Smooth muscle cell (in vitro differentiated cells): ENCODE measurements around the gene LYVE1. TPM values are rescaled to one million over a fixed set of nuclear protein-coding genes. Genes with fewer than 3 reads are reported as not detected.

ENCODE experiments used
- DNase-seq: peaks from one replicate; lab custom pipeline; 2025; ENCODE audit not compliant: unreplicated experiment; lab: John Stamatoyannopoulos, UW
- H2AFZ ChIP-seq: fragments of 200-600 bp; sonication (generic); 2 replicates; pipeline ENCODE4 v1.6.0; 2016; ENCODE audit warnings: antibody characterized with exemption, low read depth, mild to moderate bottlenecking
- H3F3A ChIP-seq: fragments of 200-600 bp; sonication (generic); 2 replicates; pipeline ENCODE4 v1.6.0; 2017; ENCODE audit warnings: antibody characterized with exemption, low read depth
- H3K27ac ChIP-seq: fragments of 200-600 bp; sonication (generic); 2 replicates; pipeline ENCODE4 v1.5.1; 2016; ENCODE audit warnings: low read depth, mild to moderate bottlenecking
- H3K27me3 ChIP-seq: fragments of 200-600 bp; sonication (generic); 2 replicates; pipeline ENCODE4 v1.6.1; 2016; ENCODE audit warnings: low read depth, mild to moderate bottlenecking
- H3K36me3 ChIP-seq: fragments of 200-600 bp; sonication (generic); 2 replicates; pipeline ENCODE4 v1.5.1; 2016; ENCODE audit warnings: low read depth
- H3K4me1 ChIP-seq: fragments of 200-600 bp; sonication (generic); 2 replicates; pipeline ENCODE4 v1.5.1; 2016; ENCODE audit warnings: low read depth
- H3K4me2 ChIP-seq: fragments of 200-600 bp; sonication (generic); 2 replicates; pipeline ENCODE4 v1.6.0; 2016; ENCODE audit warnings: mild to moderate bottlenecking
- H3K4me3 ChIP-seq: fragments of 200-600 bp; sonication (generic); 2 replicates; pipeline ENCODE4 v1.5.1; 2016; ENCODE audit warnings: mild to moderate bottlenecking
- H3K79me2 ChIP-seq: fragments of 200-600 bp; sonication (generic); 2 replicates; pipeline ENCODE4 v1.6.0; 2016; ENCODE audit warnings: low read depth, mild to moderate bottlenecking
- H3K9ac ChIP-seq: fragments of 200-600 bp; sonication (generic); 2 replicates; pipeline ENCODE4 v1.6.0; 2016; ENCODE audit warnings: low read depth
- H3K9me3 ChIP-seq: fragments of 200-600 bp; sonication (generic); replicated peaks from 2 replicates; pipeline ENCODE4 v1.5.1; 2016; ENCODE audit warnings: low read depth
- H4K20me1 ChIP-seq: fragments of 200-600 bp; sonication (generic); 2 replicates; pipeline ENCODE4 v1.6.0; 2016; ENCODE audit warnings: low read depth
- WGBS: methylation state at CpG from one replicate; pipeline ENCODE4 v1.1.7; 2016; ENCODE audit warnings: low lambda C conversion rate; 5-methylcytosine and 5-hydroxymethylcytosine counted together
- polyA plus RNA-seq: library from polyadenylated mRNA; unstranded; fragments of >200 nt; fragmentation: Nextera tagmentation; extraction: Ambion mirVana; gene quantifications from 2 replicates; pipeline ENCODE4 v1.2.1, GENCODE V29; 2016
- total RNA-seq: library from RNA; depleted of rRNA; stranded (reverse); fragments of >200 nt; gene quantifications from 2 replicates; pipeline ENCODE4 v1.2.3, GENCODE V29; 2014
- TF ChIP-seq, protein P1 (sequence below): fragments of 200-600 bp; sonication (generic); IDR thresholded peaks from 2 replicates; pipeline ENCODE4 v1.5.1; 2017; ENCODE audit warnings: borderline replicate concordance, mild to moderate bottlenecking, antibody characterized with exemption; ENCODE audit not compliant: insufficient read depth, poor library complexity, severe bottlenecking

Gene LYVE1
- total and polyA plus RNA-seq, 2 experiments from 2014 or later: not detected

DNA sequence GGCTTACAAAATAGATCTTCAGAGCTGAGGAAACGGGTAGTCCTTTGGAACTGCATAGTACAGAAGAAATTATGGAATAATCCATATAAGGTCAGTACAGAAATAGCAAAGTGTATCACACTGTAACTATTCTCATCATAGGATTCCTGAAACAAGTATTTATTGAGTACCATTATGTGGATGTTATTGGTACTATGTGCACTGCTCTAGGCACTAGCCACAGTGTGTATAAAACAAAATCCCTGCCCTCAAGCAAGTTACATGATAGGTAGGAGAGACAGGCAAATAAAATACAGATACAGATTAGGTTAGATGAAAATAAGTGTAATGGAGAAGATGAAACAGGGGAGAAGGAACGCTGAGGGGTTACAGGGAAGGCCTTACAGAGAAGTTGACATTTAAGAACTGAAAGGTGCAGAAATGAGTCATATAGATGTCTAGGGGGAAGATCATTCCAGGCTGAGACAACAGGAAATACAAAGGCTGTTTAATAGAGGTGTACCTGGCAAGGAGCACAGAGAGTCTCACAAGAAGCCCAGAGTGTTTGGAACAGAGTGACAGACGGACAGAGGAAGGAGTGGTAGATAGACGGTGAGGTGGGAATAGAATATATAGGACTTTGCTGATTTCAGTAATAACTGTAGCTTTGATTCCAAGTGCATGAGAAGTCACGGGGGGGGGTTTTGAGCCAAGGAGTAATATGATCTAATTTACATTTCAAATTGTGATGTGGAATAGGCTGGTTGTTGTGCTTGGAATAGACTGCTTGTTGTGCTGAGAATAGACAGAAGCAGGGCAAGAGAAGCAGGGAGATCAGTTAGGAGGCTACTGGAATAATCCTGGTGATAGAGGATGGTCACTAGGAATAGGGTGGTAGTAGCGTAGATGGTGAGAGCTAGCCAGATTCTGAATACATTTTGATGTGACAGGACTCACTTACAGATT, 41.2 kb downstream of the LYVE1 start:
- no peaks in the 10 kb centered on the region for H4K20me1 ChIP-seq
- H3K27ac ChIP-seq: peak overlapping the region; percentile 64
- 85% methylated on average over 6 of the region's 6 CpGs for WGBS
- DNase-seq: no peak
- no peaks in the 10 kb centered on the region for H3K9me3 ChIP-seq
- TF ChIP-seq, protein P1, sequence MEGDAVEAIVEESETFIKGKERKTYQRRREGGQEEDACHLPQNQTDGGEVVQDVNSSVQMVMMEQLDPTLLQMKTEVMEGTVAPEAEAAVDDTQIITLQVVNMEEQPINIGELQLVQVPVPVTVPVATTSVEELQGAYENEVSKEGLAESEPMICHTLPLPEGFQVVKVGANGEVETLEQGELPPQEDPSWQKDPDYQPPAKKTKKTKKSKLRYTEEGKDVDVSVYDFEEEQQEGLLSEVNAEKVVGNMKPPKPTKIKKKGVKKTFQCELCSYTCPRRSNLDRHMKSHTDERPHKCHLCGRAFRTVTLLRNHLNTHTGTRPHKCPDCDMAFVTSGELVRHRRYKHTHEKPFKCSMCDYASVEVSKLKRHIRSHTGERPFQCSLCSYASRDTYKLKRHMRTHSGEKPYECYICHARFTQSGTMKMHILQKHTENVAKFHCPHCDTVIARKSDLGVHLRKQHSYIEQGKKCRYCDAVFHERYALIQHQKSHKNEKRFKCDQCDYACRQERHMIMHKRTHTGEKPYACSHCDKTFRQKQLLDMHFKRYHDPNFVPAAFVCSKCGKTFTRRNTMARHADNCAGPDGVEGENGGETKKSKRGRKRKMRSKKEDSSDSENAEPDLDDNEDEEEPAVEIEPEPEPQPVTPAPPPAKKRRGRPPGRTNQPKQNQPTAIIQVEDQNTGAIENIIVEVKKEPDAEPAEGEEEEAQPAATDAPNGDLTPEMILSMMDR: no peak
- H3K79me2 ChIP-seq: no peaks in the 10 kb centered on the region
- H3K9ac ChIP-seq: no peak overlapping the region
- H3K4me2 ChIP-seq: peak overlapping the region; percentile 47
- H3K4me3 ChIP-seq: no peak overlapping the region
- H3F3A ChIP-seq: no peaks in the 10 kb centered on the region
- H3K4me1 ChIP-seq: no peaks in the 10 kb centered on the region
- no peaks in the 10 kb centered on the region for H3K27me3 ChIP-seq
- H3K36me3 ChIP-seq: peaks cover 20% of the 10 kb centered on the region
- H2AFZ ChIP-seq: no peak overlapping the region

DNA sequence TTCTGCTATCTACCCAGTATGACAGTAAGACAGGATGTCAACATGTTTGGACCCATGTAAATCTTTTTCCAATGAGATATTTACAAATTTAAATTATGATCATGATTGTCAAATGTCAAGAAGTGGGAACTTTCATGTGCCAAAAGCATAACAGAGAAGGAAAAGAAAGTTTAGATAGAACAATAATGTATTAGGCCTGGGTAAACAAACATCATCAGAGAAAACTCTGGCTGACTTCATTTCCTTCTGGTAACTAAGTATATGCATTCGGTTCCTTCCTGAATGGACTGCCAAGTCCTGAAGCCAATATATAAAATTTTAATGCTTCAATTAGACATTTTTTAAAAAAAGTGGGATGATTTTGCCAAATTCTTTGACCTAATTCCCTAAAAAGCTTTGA, 44.0 kb downstream of the LYVE1 start:
- no peaks in the 10 kb centered on the region for H3K4me1 ChIP-seq
- no peaks in the 10 kb centered on the region for H3K9me3 ChIP-seq
- no peaks in the 10 kb centered on the region for H3K27me3 ChIP-seq
- no peak overlapping the region for H3K9ac ChIP-seq
- no peak for DNase-seq
- no peaks in the 10 kb centered on the region for H3F3A ChIP-seq
- H4K20me1 ChIP-seq: no peaks in the 10 kb centered on the region
- WGBS: 90% methylated on average over 1 of the region's 1 CpG
- TF ChIP-seq, protein P1: no peak
- H3K4me2 ChIP-seq: no peak overlapping the region
- peaks cover 14% of the 10 kb centered on the region for H3K36me3 ChIP-seq
- H3K4me3 ChIP-seq: no peak overlapping the region
- no peak overlapping the region for H3K27ac ChIP-seq
- no peak overlapping the region for H2AFZ ChIP-seq
- H3K79me2 ChIP-seq: no peaks in the 10 kb centered on the region

DNA sequence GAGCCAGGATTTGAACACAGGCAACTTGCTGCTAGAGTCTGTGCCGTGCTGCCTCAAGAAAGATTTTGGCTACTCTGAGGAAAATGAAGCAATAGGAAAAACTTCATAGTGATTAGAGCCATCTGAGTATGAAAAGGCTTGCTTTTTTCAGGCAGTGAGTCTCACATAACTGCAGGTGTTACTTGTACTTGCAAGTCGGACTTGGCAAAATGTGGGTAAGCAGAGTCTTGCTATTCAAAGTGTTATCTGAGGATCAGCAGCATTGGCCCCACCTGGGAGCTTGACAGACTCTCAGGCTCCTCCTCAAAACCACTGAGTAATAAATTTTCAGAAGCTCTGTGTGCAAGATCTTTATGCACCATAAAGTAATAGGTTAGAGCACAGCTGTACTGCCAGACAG, 45.5 kb downstream of the LYVE1 start:
- Histone ChIP-seq H3K79me2 (no peaks in the 10 kb centered on the region), H2AFZ (no peak overlapping the region), H3K36me3 (peaks cover 12% of the 10 kb centered on the region), H3K9ac (no peak overlapping the region), H3F3A (no peaks in the 10 kb centered on the region), H3K9me3 (no peaks in the 10 kb centered on the region), H3K27ac (no peak overlapping the region), H3K27me3 (no peaks in the 10 kb centered on the region), H3K4me2 (no peak overlapping the region), H3K4me1 (no peaks in the 10 kb centered on the region), H3K4me3 (no peak overlapping the region), H4K20me1 (no peaks in the 10 kb centered on the region)
- no peak for DNase-seq
- TF ChIP-seq, protein P1: no peak
- WGBS: 71% methylated on average over 2 of the region's 2 CpGs
